DOHH2 (cell line): ENCODE data around the gene RFESD.

Source experiments
- H3F3A ChIP-seq: fragments of 200-600 bp; sonication (generic), shearing (Covaris generic); 2 replicates; pipeline ENCODE4 v1.6.0; 2016; ENCODE audit warnings: antibody characterized with exemption, mild to moderate bottlenecking; ENCODE audit not compliant: control insufficient read depth, insufficient read depth
- H3K27ac ChIP-seq: fragments of 200-600 bp; sonication (generic); 2 replicates; pipeline ENCODE4 v1.5.1; 2014; ENCODE audit warnings: low read depth, mild to moderate bottlenecking, low read length, moderate library complexity
- H3K27me3 ChIP-seq: fragments of 200-600 bp; sonication (generic); 2 replicates; pipeline ENCODE4 v1.6.1; 2014; ENCODE audit warnings: mild to moderate bottlenecking, low read length, mixed read lengths; ENCODE audit not compliant: control insufficient read depth
- H3K36me3 ChIP-seq: fragments of 200-600 bp; sonication (generic); 2 replicates; pipeline ENCODE4 v1.6.1; 2014; ENCODE audit warnings: mild to moderate bottlenecking, low read length, moderate library complexity, mixed read lengths; ENCODE audit not compliant: control insufficient read depth
- H3K4me1 ChIP-seq: fragments of 200-600 bp; sonication (generic); 2 replicates; pipeline ENCODE4 v1.6.1; 2014; ENCODE audit warnings: mild to moderate bottlenecking, low read length, mixed read lengths; ENCODE audit not compliant: control insufficient read depth
- H3K4me2 ChIP-seq: fragments of 200-600 bp; sonication (generic); 2 replicates; pipeline ENCODE4 v1.6.0; 2014; ENCODE audit warnings: mild to moderate bottlenecking, low read length, moderate library complexity
- H3K4me3 ChIP-seq: fragments of 200-600 bp; sonication (generic); 2 replicates; pipeline ENCODE4 v1.5.1; 2014; ENCODE audit warnings: mild to moderate bottlenecking, low read length, mixed read lengths
- H3K79me2 ChIP-seq: fragments of 200-600 bp; sonication (generic); 2 replicates; pipeline ENCODE4 v1.6.1; 2014; ENCODE audit warnings: mild to moderate bottlenecking, low read length, mixed read lengths; ENCODE audit not compliant: control insufficient read depth
- H3K9me2 ChIP-seq: fragments of 200-600 bp; sonication (generic); replicated peaks from 2 replicates; pipeline ENCODE4 v1.6.1; 2014; ENCODE audit warnings: mild to moderate bottlenecking, low read length, mixed read lengths; ENCODE audit not compliant: control insufficient read depth
- H3K9me3 ChIP-seq: fragments of 200-600 bp; sonication (generic); 2 replicates; pipeline ENCODE4 v1.6.1; 2014; ENCODE audit warnings: antibody characterized with exemption, low read length, mixed read lengths; ENCODE audit not compliant: control insufficient read depth, insufficient read depth
- H4K20me1 ChIP-seq: fragments of 200-600 bp; sonication (generic); 2 replicates; pipeline ENCODE4 v1.6.0; 2014; ENCODE audit warnings: low read depth, mild to moderate bottlenecking, antibody characterized with exemption, low read length, moderate library complexity; ENCODE audit not compliant: control insufficient read depth, insufficient read depth
- CTCF ChIP-seq: fragments of 200-600 bp; sonication (generic); IDR thresholded peaks from one replicate; pipeline ENCODE4 v1.5.1; 2014; ENCODE audit warnings: antibody characterized with exemption, mild to moderate bottlenecking, low read depth, low read length; ENCODE audit not compliant: poor library complexity, severe bottlenecking
- EZH2phosphoT487 ChIP-seq: fragments of 200-600 bp; sonication (generic); IDR thresholded peaks from 2 replicates; pipeline ENCODE4 v1.6.1; 2017; ENCODE audit warnings: borderline replicate concordance, mild to moderate bottlenecking, antibody characterized with exemption, low read length, moderate library complexity, mixed read lengths

The RFESD gene

GRCh38 chr5:95619096-95619495, 27.5 kb upstream of the RFESD start:
- no peaks in the 10 kb centered on the region for H3K79me2 ChIP-seq
- no peak overlapping the region for H3K4me2 ChIP-seq
- no peaks in the 10 kb centered on the region for H3K9me3 ChIP-seq
- H3K27me3 ChIP-seq, result peaks cover 28% of the 10 kb centered on the region
- H3K27ac ChIP-seq, result no peak overlapping the region
- H4K20me1 ChIP-seq, result no peaks in the 10 kb centered on the region
- no peaks in the 10 kb centered on the region for H3K9me2 ChIP-seq
- no peak for TF ChIP-seq EZH2phosphoT487
- TF ChIP-seq CTCF, result no peak
- H3F3A ChIP-seq, result no peaks in the 10 kb centered on the region
- H3K36me3 ChIP-seq, result no peaks in the 10 kb centered on the region
- H3K4me1 ChIP-seq, result peaks cover 25% of the 10 kb centered on the region
- no peak overlapping the region for H3K4me3 ChIP-seq

GRCh38 chr5:95619514-95620029, 27.0 kb upstream of the RFESD start:
- no peaks in the 10 kb centered on the region for H3K79me2 ChIP-seq
- no peaks in the 10 kb centered on the region for H3K36me3 ChIP-seq
- no peaks in the 10 kb centered on the region for H3K9me3 ChIP-seq
- peaks cover 28% of the 10 kb centered on the region for H3K27me3 ChIP-seq
- no peak overlapping the region for H3K27ac ChIP-seq
- no peaks in the 10 kb centered on the region for H3K9me2 ChIP-seq
- H3F3A ChIP-seq, result no peaks in the 10 kb centered on the region
- peak overlapping the region; percentile 70 for H3K4me2 ChIP-seq
- no peaks in the 10 kb centered on the region for H4K20me1 ChIP-seq
- H3K4me1 ChIP-seq, result peaks cover 25% of the 10 kb centered on the region
- peak overlapping the region; percentile 53 for H3K4me3 ChIP-seq
- 0 out of 2 replicates have a peak, but pooled peaks have one; percentile 5 for TF ChIP-seq EZH2phosphoT487
- no peak for TF ChIP-seq CTCF

DNA sequence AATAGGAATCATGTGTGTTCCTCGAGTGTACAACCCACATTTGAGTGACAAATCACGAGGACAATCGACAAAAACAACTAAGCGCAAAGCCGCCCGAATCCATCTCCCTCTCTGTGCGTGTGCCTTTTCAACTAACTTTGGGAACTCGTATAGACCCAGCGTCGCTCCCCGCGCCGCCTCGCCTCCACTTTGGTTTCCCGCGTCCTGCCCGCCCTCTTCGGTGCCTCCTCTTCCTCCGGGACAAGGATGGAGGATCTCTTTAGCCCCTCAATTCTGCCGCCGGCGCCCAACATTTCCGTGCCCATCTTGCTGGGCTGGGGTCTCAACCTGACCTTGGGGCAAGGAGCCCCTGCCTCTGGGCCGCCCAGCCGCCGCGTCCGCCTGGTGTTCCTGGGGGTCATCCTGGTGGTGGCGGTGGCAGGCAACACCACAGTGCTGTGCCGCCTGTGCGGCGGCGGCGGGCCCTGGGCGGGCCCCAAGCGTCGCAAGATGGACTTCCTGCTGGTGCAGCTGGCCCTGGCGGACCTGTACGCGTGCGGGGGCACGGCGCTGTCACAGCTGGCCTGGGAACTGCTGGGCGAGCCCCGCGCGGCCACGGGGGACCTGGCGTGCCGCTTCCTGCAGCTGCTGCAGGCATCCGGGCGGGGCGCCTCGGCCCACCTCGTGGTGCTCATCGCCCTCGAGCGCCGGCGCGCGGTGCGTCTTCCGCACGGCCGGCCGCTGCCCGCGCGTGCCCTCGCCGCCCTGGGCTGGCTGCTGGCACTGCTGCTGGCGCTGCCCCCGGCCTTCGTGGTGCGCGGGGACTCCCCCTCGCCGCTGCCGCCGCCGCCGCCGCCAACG, 26.3 kb upstream of the RFESD start, which contains the start of gene GPR150:
TSS of gene GPR150 (plus strand) at position 58 of the 840 bp plus-strand sequence. CDS start at position 247, 189 bp downstream.
- Histone ChIP-seq H3K36me3 (no peaks in the 10 kb centered on the region), H3F3A (no peaks in the 10 kb centered on the region), H3K27me3 (peaks cover 28% of the 10 kb centered on the region), H3K4me3 (peak within 1 kb of the TSS; percentile 53), H3K9me3 (no peaks in the 10 kb centered on the region), H3K4me2 (peak within 1 kb of the TSS; percentile 70), H3K27ac (no peak within 1 kb of the TSS), H4K20me1 (no peaks in the 10 kb centered on the region), H3K79me2 (no peaks in the 10 kb centered on the region), H3K4me1 (peaks cover 25% of the 10 kb centered on the region), H3K9me2 (no peaks in the 10 kb centered on the region)
- TF ChIP-seq EZH2phosphoT487 (0 out of 2 replicates have a peak, but pooled peaks have one; percentile 14), CTCF (no peak)
